Smooth muscle cell (in vitro differentiated cells): ENCODE data around the gene LAMTOR4. TPM values are rescaled to one million over a fixed set of nuclear protein-coding genes. Genes with fewer than 3 reads are reported as not detected.

Source experiments
- DNase-seq: peaks from one replicate; lab custom pipeline; 2025; ENCODE audit not compliant: unreplicated experiment; lab: John Stamatoyannopoulos, UW
- H2AFZ ChIP-seq: fragments of 200-600 bp; sonication (generic); 2 replicates; pipeline ENCODE4 v1.6.0; 2016; ENCODE audit warnings: antibody characterized with exemption, low read depth, mild to moderate bottlenecking
- H3F3A ChIP-seq: fragments of 200-600 bp; sonication (generic); 2 replicates; pipeline ENCODE4 v1.6.0; 2017; ENCODE audit warnings: antibody characterized with exemption, low read depth
- H3K27ac ChIP-seq: fragments of 200-600 bp; sonication (generic); 2 replicates; pipeline ENCODE4 v1.5.1; 2016; ENCODE audit warnings: low read depth, mild to moderate bottlenecking
- H3K27me3 ChIP-seq: fragments of 200-600 bp; sonication (generic); 2 replicates; pipeline ENCODE4 v1.6.1; 2016; ENCODE audit warnings: low read depth, mild to moderate bottlenecking
- H3K36me3 ChIP-seq: fragments of 200-600 bp; sonication (generic); 2 replicates; pipeline ENCODE4 v1.5.1; 2016; ENCODE audit warnings: low read depth
- H3K4me1 ChIP-seq: fragments of 200-600 bp; sonication (generic); 2 replicates; pipeline ENCODE4 v1.5.1; 2016; ENCODE audit warnings: low read depth
- H3K4me2 ChIP-seq: fragments of 200-600 bp; sonication (generic); 2 replicates; pipeline ENCODE4 v1.6.0; 2016; ENCODE audit warnings: mild to moderate bottlenecking
- H3K4me3 ChIP-seq: fragments of 200-600 bp; sonication (generic); 2 replicates; pipeline ENCODE4 v1.5.1; 2016; ENCODE audit warnings: mild to moderate bottlenecking
- H3K79me2 ChIP-seq: fragments of 200-600 bp; sonication (generic); 2 replicates; pipeline ENCODE4 v1.6.0; 2016; ENCODE audit warnings: low read depth, mild to moderate bottlenecking
- H3K9ac ChIP-seq: fragments of 200-600 bp; sonication (generic); 2 replicates; pipeline ENCODE4 v1.6.0; 2016; ENCODE audit warnings: low read depth
- H3K9me3 ChIP-seq: fragments of 200-600 bp; sonication (generic); replicated peaks from 2 replicates; pipeline ENCODE4 v1.5.1; 2016; ENCODE audit warnings: low read depth
- H4K20me1 ChIP-seq: fragments of 200-600 bp; sonication (generic); 2 replicates; pipeline ENCODE4 v1.6.0; 2016; ENCODE audit warnings: low read depth
- WGBS: methylation state at CpG from one replicate; pipeline ENCODE4 v1.1.7; 2016; ENCODE audit warnings: low lambda C conversion rate; 5-methylcytosine and 5-hydroxymethylcytosine counted together
- polyA plus RNA-seq: library from polyadenylated mRNA; unstranded; fragments of >200 nt; fragmentation: Nextera tagmentation; extraction: Ambion mirVana; gene quantifications from 2 replicates; pipeline ENCODE4 v1.2.1, GENCODE V29; 2016
- total RNA-seq: library from RNA; depleted of rRNA; stranded (reverse); fragments of >200 nt; gene quantifications from 2 replicates; pipeline ENCODE4 v1.2.3, GENCODE V29; 2014
- TF ChIP-seq, protein P1 (sequence below): fragments of 200-600 bp; sonication (generic); IDR thresholded peaks from 2 replicates; pipeline ENCODE4 v1.5.1; 2017; ENCODE audit warnings: borderline replicate concordance, mild to moderate bottlenecking, antibody characterized with exemption; ENCODE audit not compliant: insufficient read depth, poor library complexity, severe bottlenecking

LAMTOR4 gene
- total and polyA plus RNA-seq, 2 experiments from 2014 or later: 108 to 203 TPM

DNA sequence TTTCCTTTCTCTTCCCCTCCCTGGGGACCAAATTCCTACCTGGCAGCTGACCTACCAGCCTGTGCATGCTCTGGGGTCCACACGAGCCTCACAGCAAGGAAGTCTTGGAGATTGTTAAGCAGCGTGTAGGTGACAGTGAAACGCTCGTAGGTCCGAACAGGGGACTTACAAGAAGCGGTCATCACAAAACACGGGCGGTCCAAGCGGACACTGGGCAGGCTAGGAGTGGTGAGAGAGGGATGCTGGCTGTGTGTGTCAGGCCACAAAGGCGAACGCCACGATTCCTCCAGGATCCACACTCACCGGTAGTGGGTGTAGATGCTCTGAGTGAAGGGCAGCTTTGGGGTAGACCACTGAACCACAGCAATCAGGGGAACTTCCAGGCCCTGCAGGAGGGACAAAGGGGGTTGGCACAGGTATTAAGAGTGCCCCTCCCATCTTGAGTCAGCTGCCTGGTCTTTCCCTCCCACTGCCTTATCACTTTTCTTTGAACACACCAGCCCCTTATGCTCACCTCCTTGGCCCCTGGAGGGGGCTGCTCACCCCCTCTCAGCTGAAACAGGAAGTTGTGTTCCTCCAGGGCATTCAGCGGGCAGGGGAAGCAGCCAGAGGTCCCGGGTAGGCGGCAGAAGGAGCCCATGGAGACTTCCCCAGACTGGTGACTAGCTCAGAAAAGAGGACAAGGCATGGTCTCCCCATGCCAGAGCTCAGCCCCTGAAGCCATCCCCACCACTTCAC is 7.8 kb downstream of the LAMTOR4 start:
- H3K79me2 ChIP-seq: no peaks in the 10 kb centered on the region

DNA sequence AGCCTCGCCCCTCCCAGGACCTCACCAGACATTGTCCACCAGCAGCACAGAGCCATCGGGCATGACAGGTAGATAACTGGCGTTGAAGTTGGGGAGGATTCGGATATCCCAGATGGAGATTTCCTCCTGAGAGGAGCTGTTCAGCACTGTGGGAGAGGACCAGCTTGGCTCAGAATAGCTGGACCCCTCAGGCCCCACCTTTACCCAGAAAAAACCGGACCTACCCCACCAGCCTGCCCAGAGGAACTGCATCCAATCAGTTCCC is 8.3 kb downstream of the LAMTOR4 start:
- Histone ChIP-seq H3K27ac (no peak overlapping the region), H2AFZ (no peak overlapping the region), H3K27me3 (no peaks in the 10 kb centered on the region), H3K9me3 (no peaks in the 10 kb centered on the region), H3K36me3 (no peaks in the 10 kb centered on the region), H3K4me2 (peak overlapping the region; percentile 99), H3K4me1 (peaks cover 9% of the 10 kb centered on the region), H3F3A (peaks cover 10% of the 10 kb centered on the region), H3K9ac (no peak overlapping the region), H3K79me2 (no peaks in the 10 kb centered on the region), H3K4me3 (peak overlapping the region; percentile 100), H4K20me1 (peaks cover 27% of the 10 kb centered on the region)
- TF ChIP-seq, protein P1, sequence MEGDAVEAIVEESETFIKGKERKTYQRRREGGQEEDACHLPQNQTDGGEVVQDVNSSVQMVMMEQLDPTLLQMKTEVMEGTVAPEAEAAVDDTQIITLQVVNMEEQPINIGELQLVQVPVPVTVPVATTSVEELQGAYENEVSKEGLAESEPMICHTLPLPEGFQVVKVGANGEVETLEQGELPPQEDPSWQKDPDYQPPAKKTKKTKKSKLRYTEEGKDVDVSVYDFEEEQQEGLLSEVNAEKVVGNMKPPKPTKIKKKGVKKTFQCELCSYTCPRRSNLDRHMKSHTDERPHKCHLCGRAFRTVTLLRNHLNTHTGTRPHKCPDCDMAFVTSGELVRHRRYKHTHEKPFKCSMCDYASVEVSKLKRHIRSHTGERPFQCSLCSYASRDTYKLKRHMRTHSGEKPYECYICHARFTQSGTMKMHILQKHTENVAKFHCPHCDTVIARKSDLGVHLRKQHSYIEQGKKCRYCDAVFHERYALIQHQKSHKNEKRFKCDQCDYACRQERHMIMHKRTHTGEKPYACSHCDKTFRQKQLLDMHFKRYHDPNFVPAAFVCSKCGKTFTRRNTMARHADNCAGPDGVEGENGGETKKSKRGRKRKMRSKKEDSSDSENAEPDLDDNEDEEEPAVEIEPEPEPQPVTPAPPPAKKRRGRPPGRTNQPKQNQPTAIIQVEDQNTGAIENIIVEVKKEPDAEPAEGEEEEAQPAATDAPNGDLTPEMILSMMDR: no peak
- no peak for DNase-seq
- WGBS: 90% methylated on average over 5 of the region's 5 CpGs

More for the DNA sequence above, 7.8 kb downstream of the LAMTOR4 start:
- Histone ChIP-seq H3K4me1 (peaks cover 9% of the 10 kb centered on the region), H3K36me3 (no peaks in the 10 kb centered on the region), H3F3A (peaks cover 10% of the 10 kb centered on the region), H3K9ac (no peak overlapping the region), H3K4me3 (no peak overlapping the region), H2AFZ (no peak overlapping the region), H3K9me3 (no peaks in the 10 kb centered on the region), H3K4me2 (no peak overlapping the region), H3K27ac (no peak overlapping the region), H3K27me3 (no peaks in the 10 kb centered on the region), H4K20me1 (peaks cover 27% of the 10 kb centered on the region)
- 93% methylated on average over 16 of the region's 16 CpGs for WGBS
- no peak for DNase-seq
- TF ChIP-seq, protein P1: no peak

DNA sequence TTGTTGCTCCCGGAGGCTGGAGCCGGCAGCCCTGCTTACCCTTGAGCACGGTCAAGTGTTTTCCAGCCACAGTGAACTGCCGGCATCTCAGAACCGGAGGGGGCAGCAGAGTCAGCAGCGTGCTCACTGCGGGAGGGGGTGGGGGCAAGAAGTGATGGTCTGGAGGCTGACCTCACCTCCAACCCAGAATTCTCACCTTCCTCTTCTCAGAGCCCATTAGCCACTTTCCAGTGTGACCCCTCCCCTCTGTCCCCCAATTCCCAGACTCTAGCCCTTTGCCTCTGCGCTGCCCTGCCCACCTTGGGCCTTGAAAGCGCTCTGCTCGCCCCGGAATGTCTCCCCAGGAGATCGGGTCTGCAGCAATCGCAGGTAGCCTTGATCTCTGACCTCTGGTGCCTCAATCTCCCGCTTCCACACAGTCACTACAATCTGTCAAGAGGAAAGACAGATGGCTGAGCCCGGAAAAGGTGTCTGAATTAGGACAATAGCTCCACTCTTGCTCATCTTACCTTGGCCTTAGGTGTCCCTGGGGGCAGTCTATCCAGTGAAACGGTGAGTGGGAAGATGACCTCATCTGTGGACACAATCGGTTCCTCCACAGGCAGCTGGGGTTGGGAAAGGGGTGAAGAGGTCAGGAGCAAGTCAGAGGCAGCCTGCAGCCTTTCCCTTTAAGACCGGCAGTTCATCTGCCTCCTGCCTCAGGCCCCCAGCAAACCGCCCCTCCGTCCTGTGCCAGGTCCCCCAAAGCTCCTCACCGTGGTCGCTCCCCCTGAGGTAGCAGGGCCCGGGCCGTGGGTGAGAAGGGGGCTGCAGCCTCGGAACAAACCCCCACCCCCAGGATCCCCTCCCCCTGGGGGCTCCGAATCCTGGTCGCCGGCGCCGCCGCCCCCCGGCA is 8.9 kb downstream of the LAMTOR4 start:
- Histone ChIP-seq H3K4me2 (peak overlapping the region; percentile 99), H3K9me3 (no peaks in the 10 kb centered on the region), H3K4me1 (peaks cover 9% of the 10 kb centered on the region), H3K4me3 (peak overlapping the region; percentile 100), H3K27ac (peak overlapping the region; percentile 50), H2AFZ (no peak overlapping the region), H3K9ac (peak overlapping the region; percentile 86), H3F3A (peaks cover 10% of the 10 kb centered on the region), H4K20me1 (peaks cover 27% of the 10 kb centered on the region), H3K36me3 (no peaks in the 10 kb centered on the region), H3K79me2 (no peaks in the 10 kb centered on the region), H3K27me3 (no peaks in the 10 kb centered on the region)
- TF ChIP-seq, protein P1: no peak
- DNase-seq: no peak
- 30% methylated on average over 19 of the region's 32 CpGs for WGBS
